BLaER1 (cell line): ENCODE data around the gene KCNH4.

Experiments
- H3K27ac ChIP-seq: shearing (Covaris generic); formaldehyde crosslinking; 2 replicates; pipeline ENCODE4 v1.8.1; 2022
- H3K27me3 ChIP-seq: shearing (Covaris generic); formaldehyde crosslinking; 2 replicates; pipeline ENCODE4 v1.8.1; 2022
- H3K36me3 ChIP-seq: shearing (Covaris generic); formaldehyde crosslinking; 2 replicates; pipeline ENCODE4 v1.8.1; 2022
- H3K4me1 ChIP-seq: shearing (Covaris generic); formaldehyde crosslinking; 2 replicates; pipeline ENCODE4 v1.8.1; 2022
- H3K4me2 ChIP-seq: shearing (Covaris generic); formaldehyde crosslinking; 2 replicates; pipeline ENCODE4 v1.8.1; 2022
- H3K4me3 ChIP-seq: shearing (Covaris generic); formaldehyde crosslinking; 2 replicates; pipeline ENCODE4 v1.8.1; 2022
- H3K9ac ChIP-seq: shearing (Covaris generic); formaldehyde crosslinking; 2 replicates; pipeline ENCODE4 v1.8.1; 2022
- H3K9me3 ChIP-seq: shearing (Covaris generic); formaldehyde crosslinking; 2 replicates; pipeline ENCODE4 v1.8.1; 2022
- H4K20me1 ChIP-seq: shearing (Covaris generic); formaldehyde crosslinking; 2 replicates; pipeline ENCODE4 v1.8.1; 2022
- Cebpa-rat ChIP-seq: shearing (Covaris generic); IDR thresholded peaks from 2 replicates; pipeline ENCODE4 v1.8.1; 2022

The KCNH4 gene

DNA sequence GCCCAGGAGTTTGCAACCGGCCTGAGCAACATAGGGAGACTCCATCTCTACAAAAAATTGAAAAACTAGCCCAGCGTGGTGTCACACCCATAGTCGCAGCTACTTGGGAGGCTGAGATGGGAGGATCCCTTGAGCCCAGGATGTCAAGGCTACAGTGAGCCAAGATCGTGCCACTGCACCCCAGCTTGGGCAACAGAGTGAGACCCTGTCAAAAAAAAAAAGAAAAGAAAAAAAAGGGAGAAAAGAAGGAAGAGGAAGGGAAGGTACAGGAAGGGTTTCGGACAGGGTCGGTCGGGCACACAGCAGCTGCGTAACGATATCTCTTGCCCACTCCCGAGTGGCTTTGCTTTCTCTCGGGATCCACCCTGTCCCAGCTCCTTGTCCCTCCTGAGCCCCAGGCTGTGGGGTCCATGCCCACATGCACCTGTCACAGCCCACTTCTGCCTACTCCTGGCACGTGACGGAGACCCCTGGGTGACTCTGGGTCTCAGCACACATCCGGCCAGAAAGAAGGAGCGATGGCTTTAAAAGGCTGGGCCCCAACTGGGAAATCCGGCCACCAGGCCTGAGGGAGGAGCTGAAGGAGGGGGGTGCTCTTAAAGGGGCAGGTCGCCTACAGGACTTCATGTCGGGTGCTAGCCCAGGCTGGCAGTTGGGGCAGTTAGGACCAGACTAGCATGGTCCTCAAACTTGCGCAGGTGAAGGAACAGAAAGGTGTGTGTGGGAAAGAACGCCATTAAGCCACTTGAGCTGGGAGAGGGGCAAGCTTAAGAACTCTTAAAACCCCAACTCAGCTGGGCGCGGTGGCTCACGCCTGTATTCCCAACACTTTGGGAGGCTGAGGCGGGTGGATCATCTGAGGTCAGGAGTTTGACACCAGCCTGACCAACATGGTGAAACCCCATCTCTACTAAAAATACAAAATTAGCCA, 13.3 kb upstream of the KCNH4 start, which contains the start of gene GHDC:
GHDC (minus strand) TSS at position 526 of the 931 bp plus-strand sequence. CDS start 913 bp downstream, outside the sequence.
- Histone ChIP-seq H3K4me1 (peaks cover 59% of the 10 kb centered on the region), H4K20me1 (no peaks in the 10 kb centered on the region), H3K9me3 (no peaks in the 10 kb centered on the region), H3K9ac (peak within 1 kb of the TSS; percentile 84), H3K4me3 (peak within 1 kb of the TSS; percentile 78), H3K27ac (peak within 1 kb of the TSS; percentile 88), H3K4me2 (peak within 1 kb of the TSS; percentile 94), H3K27me3 (no peaks in the 10 kb centered on the region), H3K36me3 (peaks cover 16% of the 10 kb centered on the region; the same call in 1 of the 2 replicates)
- TF ChIP-seq Cebpa-rat: no peak

DNA sequence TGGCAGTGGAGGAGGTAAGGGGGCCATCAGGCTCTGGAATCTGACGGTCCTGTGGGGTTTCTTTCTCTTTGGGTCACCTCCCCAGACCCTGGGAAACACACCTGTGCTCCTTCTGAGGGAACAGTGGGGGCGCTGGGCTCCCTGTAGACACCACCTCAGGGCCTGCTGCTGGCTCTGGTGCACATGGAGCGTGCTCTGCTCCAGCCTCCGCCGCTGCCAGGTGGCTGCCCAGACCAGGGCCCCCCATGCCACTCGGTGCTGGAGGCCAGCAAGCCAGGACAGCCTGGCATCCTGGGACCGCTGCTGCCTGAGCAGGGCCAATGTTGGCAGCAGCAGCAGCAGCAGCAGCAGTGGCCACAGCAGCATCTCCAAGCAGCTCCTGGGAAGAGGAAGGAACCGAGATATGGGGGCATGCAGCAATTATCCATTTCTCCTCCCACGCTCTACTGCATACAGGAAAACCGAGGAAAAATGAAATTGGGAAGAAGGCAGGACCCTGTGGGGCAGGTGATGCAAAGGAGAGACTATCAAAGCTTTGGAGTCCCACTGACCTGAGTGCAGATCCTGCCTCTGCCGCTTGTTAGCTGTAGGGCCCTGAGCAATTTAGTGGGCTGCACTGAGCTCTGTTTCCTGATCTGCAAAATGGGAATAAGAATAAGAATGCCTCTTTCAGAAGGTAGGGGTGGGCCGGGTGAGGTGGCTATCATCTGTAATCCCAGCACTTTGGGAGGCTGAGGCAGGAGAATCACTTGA, 12.4 kb upstream of the KCNH4 start:
- Histone ChIP-seq H4K20me1 (no peaks in the 10 kb centered on the region), H3K27me3 (no peaks in the 10 kb centered on the region), H3K36me3 (peaks cover 16% of the 10 kb centered on the region; the same call in 1 of the 2 replicates), H3K9me3 (no peaks in the 10 kb centered on the region), H3K4me2 (peak overlapping the region; percentile 94), H3K4me3 (peak overlapping the region; percentile 78), H3K9ac (peak overlapping the region; percentile 84), H3K4me1 (peaks cover 56% of the 10 kb centered on the region), H3K27ac (peak overlapping the region; percentile 88)
- TF ChIP-seq Cebpa-rat: no peak

DNA sequence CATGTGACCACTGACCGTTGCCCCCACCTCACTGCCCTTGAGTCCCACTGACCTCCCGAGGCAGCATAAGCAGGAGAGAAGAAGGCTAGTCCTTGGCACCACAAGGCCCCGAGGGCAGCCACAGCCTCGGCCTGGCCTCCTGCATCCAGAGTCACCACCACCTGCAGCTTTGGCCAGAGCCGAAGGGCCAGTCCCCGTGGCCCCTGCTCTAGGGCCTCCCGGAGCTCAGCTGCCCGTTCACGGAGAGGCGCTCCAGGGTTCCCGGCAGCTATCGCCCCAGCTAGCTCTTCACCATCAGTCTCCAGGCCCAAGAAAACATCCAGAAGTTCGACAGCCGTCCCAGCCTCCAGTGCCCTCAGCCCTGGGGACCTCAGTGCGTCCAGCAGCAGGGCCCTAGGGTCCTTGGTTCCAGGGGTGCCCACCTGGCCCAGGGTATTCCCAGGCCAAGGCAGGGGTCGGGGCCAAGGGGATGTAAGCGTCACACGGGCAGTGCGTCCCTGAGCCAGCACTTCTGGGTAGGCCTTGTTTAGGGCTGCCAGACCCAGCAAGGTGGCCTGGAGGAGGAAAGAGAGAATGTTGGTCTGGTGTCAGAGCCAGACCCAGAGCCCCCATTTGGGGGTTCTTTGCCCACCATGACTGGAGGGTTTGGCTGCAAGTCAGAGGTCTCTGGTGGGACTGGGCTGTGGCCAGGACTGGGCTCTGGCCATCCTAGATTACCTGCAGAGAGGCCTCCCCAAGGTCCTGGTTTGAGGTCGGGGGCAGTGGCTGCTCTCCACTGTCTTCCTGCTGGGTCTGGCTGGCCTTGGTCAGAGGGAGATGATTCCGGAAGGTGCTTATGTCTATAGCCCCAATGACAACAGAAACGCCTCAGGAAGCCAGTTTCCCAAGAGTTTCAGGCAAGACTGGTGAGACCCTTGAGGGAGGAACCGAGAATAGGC, 11.5 kb upstream of the KCNH4 start:
- peak overlapping the region; percentile 94 for H3K4me2 ChIP-seq

DNA sequence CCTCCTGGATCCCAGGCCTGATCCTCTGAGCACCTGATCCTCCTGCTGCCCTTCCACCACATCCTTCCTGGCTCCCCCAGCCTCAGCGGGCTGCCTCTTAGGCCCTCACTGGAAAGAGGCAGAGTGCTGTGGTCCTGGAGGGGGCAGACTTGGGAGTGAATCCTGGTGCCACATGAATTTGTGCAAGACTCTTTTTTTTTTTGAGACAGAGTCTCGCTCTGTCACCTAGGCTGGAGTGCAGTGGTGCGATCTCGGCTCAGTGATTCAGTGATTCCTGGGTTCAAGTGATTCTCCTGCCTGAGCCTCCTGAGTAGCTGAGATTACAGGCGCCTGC, 10.3 kb upstream of the KCNH4 start:
- TF ChIP-seq Cebpa-rat: no peak
- Histone ChIP-seq H3K9ac (no peak overlapping the region), H3K4me1 (peaks cover 56% of the 10 kb centered on the region), H4K20me1 (no peaks in the 10 kb centered on the region), H3K9me3 (no peaks in the 10 kb centered on the region), H3K27ac (no peak overlapping the region), H3K4me2 (no peak overlapping the region), H3K27me3 (no peaks in the 10 kb centered on the region), H3K4me3 (no peak overlapping the region), H3K36me3 (peaks cover 16% of the 10 kb centered on the region; the same call in 1 of the 2 replicates)

More for the DNA sequence above, 11.5 kb upstream of the KCNH4 start:
- Histone ChIP-seq H3K27ac (peak overlapping the region; percentile 88; the same call in 1 of the 2 replicates), H3K9me3 (no peaks in the 10 kb centered on the region), H3K9ac (peak overlapping the region; percentile 84; the same call in 1 of the 2 replicates), H3K36me3 (peaks cover 16% of the 10 kb centered on the region; the same call in 1 of the 2 replicates), H3K4me3 (peak overlapping the region; percentile 78; the same call in 1 of the 2 replicates), H3K4me1 (peaks cover 56% of the 10 kb centered on the region), H4K20me1 (no peaks in the 10 kb centered on the region), H3K27me3 (no peaks in the 10 kb centered on the region)
- no peak for TF ChIP-seq Cebpa-rat

DNA sequence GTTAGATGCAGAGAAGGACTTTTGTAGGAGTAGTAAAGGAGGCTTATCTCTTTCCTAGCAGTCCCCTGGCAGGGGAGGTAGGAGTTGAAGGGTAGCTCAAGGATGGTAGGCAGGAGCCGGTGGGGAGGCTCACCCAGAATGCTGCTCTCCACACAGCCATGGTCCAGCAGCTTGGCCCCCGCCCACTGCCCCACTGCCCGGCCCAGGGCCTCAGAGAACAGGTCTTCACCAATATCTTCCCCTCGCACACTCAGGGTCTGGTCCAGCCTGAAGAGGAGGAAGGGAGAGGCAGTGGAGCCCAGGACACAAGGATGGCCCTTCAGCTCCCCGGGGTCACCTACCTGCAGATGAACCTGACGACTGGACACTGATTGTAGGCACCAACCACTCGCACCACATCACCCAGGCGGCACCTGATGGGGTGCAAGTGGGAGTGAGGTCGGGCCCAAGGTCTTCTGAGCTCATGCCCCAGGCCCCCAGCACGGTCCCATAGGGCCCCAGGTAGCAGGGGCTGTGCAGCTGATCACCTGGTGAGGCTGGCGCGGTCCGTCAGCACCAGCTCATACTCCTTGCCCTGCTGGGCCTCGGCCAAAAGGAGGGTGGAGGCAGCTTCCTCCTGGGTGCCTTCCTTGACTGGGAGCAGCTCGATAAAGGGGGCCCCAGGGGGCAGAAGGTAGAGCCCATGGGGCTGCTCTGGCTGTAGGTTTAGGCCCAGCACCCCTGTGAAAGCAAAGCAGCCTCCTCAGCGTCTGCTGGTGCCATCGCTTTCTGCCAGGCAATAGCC, 9.7 kb upstream of the KCNH4 start:
- Histone ChIP-seq H3K4me3 (no peak overlapping the region), H3K27me3 (no peaks in the 10 kb centered on the region), H3K4me2 (0 out of 2 replicates have a peak overlapping the region, but pooled peaks have one; percentile 45), H3K36me3 (peaks cover 16% of the 10 kb centered on the region; the same call in 1 of the 2 replicates), H3K4me1 (peaks cover 56% of the 10 kb centered on the region), H4K20me1 (no peaks in the 10 kb centered on the region), H3K9me3 (no peaks in the 10 kb centered on the region), H3K9ac (0 out of 2 replicates have a peak overlapping the region, but pooled peaks have one; percentile 50), H3K27ac (no peak overlapping the region)
- no peak for TF ChIP-seq Cebpa-rat

DNA sequence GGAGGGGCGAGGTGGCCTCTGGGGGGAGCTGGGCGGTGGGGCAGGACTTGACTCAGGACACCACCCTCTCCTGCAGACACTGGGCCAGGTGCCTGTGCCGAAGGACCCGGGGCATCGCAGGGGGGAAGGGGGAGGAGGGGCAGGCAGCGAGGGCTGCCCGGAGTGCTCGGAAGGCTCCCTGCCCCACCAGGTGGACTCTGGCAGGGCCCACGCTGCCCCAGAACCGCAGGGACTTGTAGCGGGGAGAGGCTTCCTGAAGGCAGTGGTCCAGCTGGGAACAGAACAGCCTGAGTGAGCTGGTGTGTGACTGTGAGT, 8.7 kb upstream of the KCNH4 start:
- peaks cover 5% of the 10 kb centered on the region; the same call in 1 of the 2 replicates for H3K27me3 ChIP-seq
- H3K4me2 ChIP-seq: peak overlapping the region; percentile 45
- H3K9me3 ChIP-seq: no peaks in the 10 kb centered on the region
- H3K4me3 ChIP-seq: no peak overlapping the region
- H3K36me3 ChIP-seq: peaks cover 16% of the 10 kb centered on the region; the same call in 1 of the 2 replicates
- H4K20me1 ChIP-seq: no peaks in the 10 kb centered on the region
- H3K27ac ChIP-seq: peak overlapping the region; percentile 13; the same call in 1 of the 2 replicates
- peak overlapping the region; percentile 50; the same call in 1 of the 2 replicates for H3K9ac ChIP-seq
- H3K4me1 ChIP-seq: peaks cover 55% of the 10 kb centered on the region
- no peak for TF ChIP-seq Cebpa-rat

DNA sequence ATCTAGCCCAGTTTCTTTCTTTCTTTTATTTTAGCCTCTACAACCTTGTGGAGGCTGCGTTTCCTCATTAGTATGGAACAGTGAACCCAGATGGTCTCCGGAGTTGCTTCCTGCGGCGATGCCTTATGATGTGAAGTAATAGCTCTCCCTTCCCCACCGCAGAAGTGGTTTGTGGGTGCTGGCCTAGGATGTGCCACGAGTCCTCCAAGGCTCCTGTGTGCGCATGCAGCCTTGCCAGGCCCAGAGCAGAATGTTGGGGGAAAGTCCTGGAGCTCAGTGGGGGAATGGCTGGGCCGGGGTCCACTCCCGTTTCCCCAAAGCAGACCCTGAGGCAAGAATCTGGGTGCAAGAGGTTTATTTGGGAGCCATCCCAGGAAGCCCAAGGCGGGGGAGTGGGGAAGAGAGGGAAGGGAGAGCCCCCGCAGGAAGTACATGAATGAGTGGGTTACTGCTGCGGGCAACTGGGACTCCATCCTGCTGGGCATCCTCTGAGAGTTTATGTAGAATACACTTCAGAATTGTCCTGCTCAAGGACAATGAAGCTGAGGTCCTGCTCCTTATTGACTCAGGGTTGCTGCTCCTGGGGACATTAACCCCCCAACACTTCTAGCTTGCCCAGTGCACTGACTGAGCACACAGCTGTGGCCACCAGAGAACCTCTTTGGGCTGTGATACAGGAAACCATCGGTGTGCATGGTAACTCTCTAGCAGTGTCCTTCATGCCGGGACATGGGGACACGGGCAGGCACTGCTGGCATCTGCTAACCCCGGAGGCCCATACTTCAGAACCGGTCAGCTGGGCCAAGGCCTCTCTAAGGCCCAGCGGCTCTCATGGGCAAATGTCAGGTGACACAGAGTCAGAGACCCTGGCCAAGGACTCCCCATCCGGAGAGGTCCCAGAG, 8.1 kb upstream of the KCNH4 start:
- peaks cover 16% of the 10 kb centered on the region; the same call in 1 of the 2 replicates for H3K36me3 ChIP-seq
- no peak overlapping the region for H3K27ac ChIP-seq
- no peak overlapping the region for H3K4me3 ChIP-seq
- H3K4me2 ChIP-seq: peak overlapping the region; percentile 45
- peaks cover 57% of the 10 kb centered on the region for H3K4me1 ChIP-seq
- peak overlapping the region; percentile 50; the same call in 1 of the 2 replicates for H3K9ac ChIP-seq
- no peak for TF ChIP-seq Cebpa-rat
- H3K9me3 ChIP-seq: no peaks in the 10 kb centered on the region
- no peaks in the 10 kb centered on the region for H4K20me1 ChIP-seq
- peaks cover 7% of the 10 kb centered on the region; the same call in 1 of the 2 replicates for H3K27me3 ChIP-seq
